NT2/D1 (cell line): ENCODE measurements around the gene ZNF467.
A peak's percentile ranks its signal among the peaks of the same experiment; 100 is the strongest.

Experiments used
- DNase-seq: peaks from one replicate; pipeline ENCODE4 v3.0.0-alpha.2; 2011; ENCODE audit warnings: low read depth, low spot score
- H3K27me3 ChIP-seq: 2 replicates; pipeline ENCODE4 v1.6.0; 2011; ENCODE audit warnings: mild to moderate bottlenecking; ENCODE audit not compliant: insufficient read length, insufficient read depth
- H3K36me3 ChIP-seq: 2 replicates; pipeline ENCODE4 v1.6.1; 2011; ENCODE audit warnings: mild to moderate bottlenecking, low read length, mixed read lengths; ENCODE audit not compliant: insufficient read depth, insufficient read length
- H3K4me1 ChIP-seq: 2 replicates; pipeline ENCODE4 v1.5.1; 2011; ENCODE audit not compliant: insufficient read depth, insufficient read length
- H3K4me3 ChIP-seq: 2 replicates; pipeline ENCODE4 v1.5.1; 2011; ENCODE audit warnings: low read depth; ENCODE audit not compliant: insufficient read length
- H3K9ac ChIP-seq: 2 replicates; pipeline ENCODE4 v1.6.0; 2011; ENCODE audit warnings: low read depth; ENCODE audit not compliant: insufficient read length
- H3K9me3 ChIP-seq: 2 replicates; pipeline ENCODE4 v1.5.1; 2011; ENCODE audit warnings: mild to moderate bottlenecking, low read length; ENCODE audit not compliant: insufficient read depth
- SUZ12 ChIP-seq: IDR thresholded peaks from 2 replicates; pipeline ENCODE4 v1.6.1; 2011; ENCODE audit not compliant: insufficient read length, insufficient read depth; ENCODE audit errors: extremely low read depth
- YY1 ChIP-seq: IDR thresholded peaks from 2 replicates; pipeline ENCODE4 v1.6.1; 2011; ENCODE audit not compliant: insufficient read length, insufficient read depth
- ZNF274 ChIP-seq: IDR thresholded peaks from 2 replicates; pipeline ENCODE4 v1.6.1; 2011; ENCODE audit warnings: mild to moderate bottlenecking, low read depth, low read length

ZNF467 gene, protein sequence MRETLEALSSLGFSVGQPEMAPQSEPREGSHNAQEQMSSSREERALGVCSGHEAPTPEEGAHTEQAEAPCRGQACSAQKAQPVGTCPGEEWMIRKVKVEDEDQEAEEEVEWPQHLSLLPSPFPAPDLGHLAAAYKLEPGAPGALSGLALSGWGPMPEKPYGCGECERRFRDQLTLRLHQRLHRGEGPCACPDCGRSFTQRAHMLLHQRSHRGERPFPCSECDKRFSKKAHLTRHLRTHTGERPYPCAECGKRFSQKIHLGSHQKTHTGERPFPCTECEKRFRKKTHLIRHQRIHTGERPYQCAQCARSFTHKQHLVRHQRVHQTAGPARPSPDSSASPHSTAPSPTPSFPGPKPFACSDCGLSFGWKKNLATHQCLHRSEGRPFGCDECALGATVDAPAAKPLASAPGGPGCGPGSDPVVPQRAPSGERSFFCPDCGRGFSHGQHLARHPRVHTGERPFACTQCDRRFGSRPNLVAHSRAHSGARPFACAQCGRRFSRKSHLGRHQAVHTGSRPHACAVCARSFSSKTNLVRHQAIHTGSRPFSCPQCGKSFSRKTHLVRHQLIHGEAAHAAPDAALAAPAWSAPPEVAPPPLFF

DNA sequence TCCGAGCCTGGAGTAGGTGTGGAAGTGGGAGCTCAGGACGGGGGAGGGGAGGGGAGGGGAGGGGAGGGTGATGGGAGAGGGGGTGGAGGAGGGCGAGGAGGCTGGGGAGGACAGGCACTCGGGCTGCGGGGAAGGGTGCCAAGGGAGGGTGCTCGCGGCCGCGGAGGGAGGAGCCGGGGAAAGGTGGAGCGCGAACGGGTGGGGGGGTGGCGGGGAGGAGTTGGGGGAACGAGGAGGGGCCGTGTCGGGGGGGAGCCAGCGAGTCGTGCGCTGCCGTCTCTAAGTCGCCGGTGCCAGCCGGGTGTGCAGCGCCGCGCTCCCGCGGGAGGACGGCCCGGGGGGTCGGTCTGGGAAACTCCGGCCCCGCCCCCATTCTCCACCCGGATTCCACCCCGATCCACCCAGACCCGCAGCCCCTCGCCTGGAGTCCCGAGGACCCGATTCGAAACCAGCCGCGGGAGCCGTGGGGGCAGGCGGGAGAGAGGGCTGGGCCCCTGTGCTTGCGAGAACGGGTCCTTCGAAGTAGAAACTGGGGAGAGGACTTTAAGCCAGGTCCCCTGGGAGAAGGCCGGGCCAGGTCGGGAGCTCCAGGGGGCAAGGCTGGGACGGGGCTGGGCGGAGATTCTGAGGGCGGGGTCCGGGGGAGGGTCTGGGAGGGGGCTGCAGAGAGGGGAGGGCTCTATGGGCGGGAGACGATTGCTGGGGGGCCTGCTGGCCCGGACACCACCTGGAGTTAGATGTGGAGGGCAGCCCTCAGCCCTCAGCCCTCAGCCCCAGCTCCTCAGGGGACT is at the start of gene ZNF467:
Gene ZNF467 (minus strand): TSS at position 143 of the 791 bp plus-strand sequence. CDS start 2,556 bp downstream, outside the sequence.
- Histone ChIP-seq H3K9me3 (no peaks in the 10 kb centered on the region), H3K9ac (peak within 1 kb of the TSS; percentile 64), H3K36me3 (peaks cover 2% of the 10 kb centered on the region), H3K4me1 (peaks cover 15% of the 10 kb centered on the region), H3K27me3 (peaks cover 20% of the 10 kb centered on the region), H3K4me3 (peak within 1 kb of the TSS; percentile 59)
- TF ChIP-seq SUZ12 (no peak), ZNF274 (no peak), YY1 (no peak)
- DNase-seq: no peak

DNA sequence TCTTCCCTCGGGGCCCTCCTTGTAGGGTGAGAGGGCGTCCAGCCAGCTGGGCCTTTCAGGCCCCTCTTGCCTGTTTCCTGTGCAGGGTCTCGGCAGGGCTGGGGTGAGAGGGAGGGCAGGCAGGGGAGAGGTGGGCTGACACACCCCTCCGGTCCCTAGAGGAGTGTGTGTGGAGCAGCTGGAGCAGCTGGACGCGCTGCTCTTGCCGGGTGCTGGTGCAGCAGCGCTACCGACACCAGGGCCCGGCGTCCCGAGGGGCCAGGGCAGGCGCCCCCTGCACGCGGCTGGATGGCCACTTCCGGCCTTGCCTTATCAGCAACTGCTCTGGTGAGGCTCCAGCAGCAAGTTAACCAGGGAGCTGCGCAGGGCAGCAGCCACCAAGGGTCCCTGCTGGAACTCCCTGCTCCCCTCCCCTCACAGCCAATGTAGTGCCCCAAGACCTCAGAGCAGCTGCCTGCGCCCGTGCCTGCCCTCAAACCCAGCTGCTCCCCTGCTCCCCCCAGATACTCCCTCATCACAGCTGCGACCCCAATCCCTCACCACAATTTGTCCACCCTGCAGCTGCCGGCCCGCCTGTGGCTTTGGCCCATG is 49.1 kb upstream of the ZNF467 start:
- Histone ChIP-seq H3K9ac (no peak overlapping the region), H3K27me3 (no peaks in the 10 kb centered on the region), H3K36me3 (no peaks in the 10 kb centered on the region), H3K9me3 (peaks cover 42% of the 10 kb centered on the region; the same call in 1 of the 2 replicates), H3K4me1 (no peaks in the 10 kb centered on the region), H3K4me3 (no peak overlapping the region)
- no peak for DNase-seq
- TF ChIP-seq SUZ12 (no peak), YY1 (no peak), ZNF274 (no peak)

DNA sequence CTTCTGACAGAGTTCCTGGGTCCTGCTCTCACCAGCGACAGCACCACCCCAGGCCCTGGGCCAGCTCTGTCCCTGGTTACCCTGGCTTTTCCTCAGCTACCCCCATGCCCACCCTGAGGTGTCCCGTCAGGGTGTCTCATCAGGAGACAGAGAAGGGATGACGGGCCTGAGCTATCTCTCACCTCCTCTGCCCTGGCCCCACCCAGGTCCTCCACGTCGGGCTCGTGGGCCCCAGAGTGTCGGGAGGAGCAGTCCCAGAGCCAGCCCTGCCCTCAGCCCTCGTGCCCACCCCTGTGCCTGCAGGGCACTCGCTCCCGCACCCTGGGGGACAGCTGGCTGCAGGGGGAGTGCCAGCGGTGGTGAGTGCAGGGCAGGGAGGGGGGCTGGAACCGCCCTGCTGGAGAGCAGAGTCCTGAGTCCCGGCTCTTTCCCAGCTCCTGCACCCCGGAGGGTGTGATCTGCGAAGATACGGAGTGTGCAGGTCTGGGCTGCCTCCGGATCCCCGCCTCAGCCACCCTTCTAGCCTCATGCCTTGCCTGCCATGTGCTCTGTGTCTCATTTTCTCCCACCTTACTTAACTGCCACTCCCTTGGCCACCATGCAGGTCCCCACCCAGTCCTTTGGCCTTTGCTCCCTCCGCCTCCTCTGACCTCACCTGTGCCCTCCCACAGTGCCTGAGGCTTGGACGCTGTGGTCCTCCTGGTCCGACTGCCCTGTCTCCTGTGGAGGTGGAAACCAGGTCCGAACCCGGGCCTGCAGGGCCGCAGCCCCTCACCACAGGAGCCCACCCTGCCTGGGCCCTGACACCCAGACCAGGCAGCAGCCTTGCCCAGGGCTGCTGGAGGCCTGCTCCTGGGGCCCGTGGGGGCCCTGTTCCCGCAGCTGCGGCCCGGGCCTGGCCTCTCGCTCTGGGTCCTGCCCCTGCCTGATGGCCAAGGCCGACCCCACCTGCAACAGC is 48.1 kb upstream of the ZNF467 start:
- H3K4me1 ChIP-seq: no peaks in the 10 kb centered on the region
- H3K9me3 ChIP-seq: peaks cover 42% of the 10 kb centered on the region; the same call in 1 of the 2 replicates
- no peak overlapping the region for H3K9ac ChIP-seq
- no peak for DNase-seq
- H3K36me3 ChIP-seq: no peaks in the 10 kb centered on the region
- no peak overlapping the region for H3K4me3 ChIP-seq
- H3K27me3 ChIP-seq: no peaks in the 10 kb centered on the region
- TF ChIP-seq ZNF274 (no peak), SUZ12 (no peak), YY1 (no peak)

DNA sequence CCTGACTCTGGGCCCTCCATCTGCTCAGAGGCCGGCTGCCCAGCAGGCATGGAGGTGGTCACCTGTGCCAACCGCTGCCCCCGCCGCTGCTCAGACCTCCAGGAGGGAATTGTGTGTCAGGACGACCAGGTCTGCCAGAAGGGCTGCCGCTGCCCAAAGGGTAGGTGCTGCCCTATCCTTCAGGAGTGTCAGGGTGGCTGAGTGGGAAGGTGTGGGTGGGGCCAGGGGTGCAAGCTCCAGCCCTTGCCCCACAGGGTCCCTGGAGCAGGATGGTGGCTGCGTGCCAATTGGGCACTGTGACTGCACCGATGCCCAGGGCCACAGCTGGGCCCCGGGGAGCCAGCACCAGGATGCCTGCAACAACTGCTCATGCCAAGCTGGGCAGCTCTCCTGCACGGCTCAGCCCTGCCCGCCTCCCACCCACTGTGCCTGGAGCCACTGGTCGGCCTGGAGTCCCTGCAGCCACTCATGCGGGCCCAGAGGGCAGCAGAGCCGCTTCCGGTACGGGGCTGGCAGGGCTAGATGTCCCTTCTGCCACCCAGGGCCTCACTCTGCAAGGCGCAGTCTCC is 47.3 kb upstream of the ZNF467 start:
- Histone ChIP-seq H3K27me3 (no peaks in the 10 kb centered on the region), H3K9ac (no peak overlapping the region), H3K9me3 (peaks cover 38% of the 10 kb centered on the region; the same call in 1 of the 2 replicates), H3K4me1 (peaks cover 3% of the 10 kb centered on the region), H3K36me3 (no peaks in the 10 kb centered on the region), H3K4me3 (no peak overlapping the region)
- DNase-seq: no peak
- TF ChIP-seq YY1 (no peak), SUZ12 (no peak), ZNF274 (no peak)

DNA sequence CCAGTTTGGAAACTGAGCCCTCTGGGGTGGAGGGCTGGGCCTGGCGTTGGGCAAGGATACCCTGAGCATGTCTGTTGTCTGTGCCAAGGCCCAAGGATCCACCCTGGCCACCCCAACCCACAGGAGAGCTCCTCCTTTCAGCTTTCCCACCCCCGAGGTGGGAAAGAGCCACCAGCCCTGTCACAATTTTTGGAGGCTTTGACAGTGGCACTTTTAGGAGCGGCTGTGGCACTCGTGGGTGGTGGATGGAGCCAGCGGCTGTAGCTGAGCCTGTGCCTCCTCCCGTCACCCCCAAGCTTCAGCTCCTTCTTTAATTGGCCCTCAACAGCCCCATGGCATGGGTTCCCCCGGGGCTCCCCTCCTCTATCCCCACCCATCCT is 46.6 kb upstream of the ZNF467 start:
- H3K36me3 ChIP-seq: no peaks in the 10 kb centered on the region
- peaks cover 30% of the 10 kb centered on the region; the same call in 1 of the 2 replicates for H3K9me3 ChIP-seq
- no peak for TF ChIP-seq ZNF274
- TF ChIP-seq YY1: no peak
- no peak for TF ChIP-seq SUZ12
- H3K4me3 ChIP-seq: no peak overlapping the region
- no peak overlapping the region for H3K9ac ChIP-seq
- H3K27me3 ChIP-seq: no peaks in the 10 kb centered on the region
- DNase-seq: no peak
- H3K4me1 ChIP-seq: peaks cover 3% of the 10 kb centered on the region
